Endothelial cell (in vitro differentiated cells): ENCODE data around the gene KDM4C. TPM values are rescaled to one million over a fixed set of nuclear protein-coding genes. Genes with fewer than 3 reads are reported as not detected.

Experiments used
- DNase-seq: peaks from one replicate; pipeline ENCODE4 v3.0.0; 2021; ENCODE audit warnings: low spot score
- H3K27ac Mint-ChIP-seq: one replicate; pipeline ENCODE4 v1.8.0; 2021; ENCODE audit warnings: mixed read lengths, inconsistent platforms; ENCODE audit not compliant: unreplicated experiment
- H3K27me3 Mint-ChIP-seq: one replicate; pipeline ENCODE4 v1.8.0; 2021; ENCODE audit warnings: mild to moderate bottlenecking, moderate library complexity, mixed read lengths, inconsistent platforms; ENCODE audit not compliant: unreplicated experiment
- H3K36me3 Mint-ChIP-seq: one replicate; pipeline ENCODE4 v1.8.0; 2021; ENCODE audit warnings: mild to moderate bottlenecking, low read depth, mixed read lengths, inconsistent platforms; ENCODE audit not compliant: unreplicated experiment
- H3K4me1 Mint-ChIP-seq: one replicate; pipeline ENCODE4 v1.8.0; 2021; ENCODE audit warnings: mild to moderate bottlenecking, mixed read lengths, inconsistent platforms; ENCODE audit not compliant: unreplicated experiment
- H3K4me3 Mint-ChIP-seq: one replicate; pipeline ENCODE4 v1.8.0; 2021; ENCODE audit warnings: mild to moderate bottlenecking, mixed read lengths, inconsistent platforms; ENCODE audit not compliant: unreplicated experiment
- H3K9me3 Mint-ChIP-seq: one replicate; pipeline ENCODE4 v1.8.0; 2021; ENCODE audit warnings: mixed read lengths, inconsistent platforms; ENCODE audit not compliant: unreplicated experiment
- CTCF ChIP-seq: fragments of 200-600 bp; sonication (generic); IDR thresholded peaks from one replicate; pipeline ENCODE4 v1.5.0; 2021; ENCODE audit warnings: antibody characterized with exemption; ENCODE audit not compliant: unreplicated experiment
- total RNA-seq: library from RNA; stranded (reverse); fragmentation: NEBNext Ultra II Directional; extraction: Animal tissue kit (Norgen Biotek cat#: 25700); gene quantifications from one replicate; pipeline ENCODE4 v1.2.1, GENCODE V29; 2021; ENCODE audit not compliant: unreplicated experiment

The KDM4C gene
- total RNA-seq, 1 donor from 2014 or later = 21.0 TPM

GRCh38 chr9:7083192-7083591 is 325.4 kb downstream of the KDM4C start:
- Mint-ChIP-seq H3K9me3 (no peaks in the 10 kb centered on the region), H3K4me1 (peaks cover 4% of the 10 kb centered on the region), H3K36me3 (peaks cover 4% of the 10 kb centered on the region), H3K4me3 (no peak overlapping the region), H3K27ac (no peak overlapping the region), H3K27me3 (no peaks in the 10 kb centered on the region)
- TF ChIP-seq CTCF = no peak
- DNase-seq = no peak

GRCh38 chr9:7085357-7085756 is 327.6 kb downstream of the KDM4C start:
- Mint-ChIP-seq H3K27me3 (no peaks in the 10 kb centered on the region), H3K9me3 (no peaks in the 10 kb centered on the region), H3K4me1 (peaks cover 7% of the 10 kb centered on the region), H3K27ac (no peak overlapping the region), H3K4me3 (no peak overlapping the region), H3K36me3 (peaks cover 4% of the 10 kb centered on the region)
- DNase-seq = no peak
- no peak for TF ChIP-seq CTCF

- Mint-ChIP-seq H3K36me3 (peaks cover 4% of the 10 kb centered on the region), H3K27me3 (no peaks in the 10 kb centered on the region), H3K4me1 (peaks cover 7% of the 10 kb centered on the region), H3K4me3 (no peak overlapping the region), H3K9me3 (no peaks in the 10 kb centered on the region), H3K27ac (no peak overlapping the region)
- TF ChIP-seq CTCF = no peak
- no peak for DNase-seq
Observed at GRCh38 chr9:7086389-7086788, 328.6 kb downstream of the KDM4C start.

DNA sequence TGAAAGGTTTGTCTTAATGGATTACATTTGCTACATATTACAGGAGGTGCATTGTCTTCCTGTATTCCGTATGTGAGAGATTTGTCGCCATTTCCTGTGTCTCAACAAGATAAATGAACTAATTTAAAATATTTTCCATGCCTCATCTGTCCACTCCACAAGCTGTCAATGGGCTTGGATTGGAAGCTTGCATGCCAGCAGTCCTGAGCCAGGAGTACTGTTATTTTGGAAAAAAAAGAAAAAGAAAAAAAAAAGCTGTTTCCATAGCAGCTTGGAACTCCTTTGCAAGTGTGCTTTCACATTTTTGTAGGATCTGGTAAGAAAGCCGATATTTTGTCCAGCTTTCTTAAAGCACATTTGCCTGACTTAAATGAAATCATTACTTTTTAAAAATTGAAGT is 330.8 kb downstream of the KDM4C start:
- Mint-ChIP-seq H3K4me3 (no peak overlapping the region), H3K36me3 (peaks cover 2% of the 10 kb centered on the region), H3K27me3 (peaks cover under 1% of the 10 kb centered on the region), H3K9me3 (no peaks in the 10 kb centered on the region), H3K27ac (no peak overlapping the region), H3K4me1 (peaks cover 5% of the 10 kb centered on the region)
- no peak for DNase-seq
- TF ChIP-seq CTCF = no peak

- no peak for DNase-seq
- H3K4me3 Mint-ChIP-seq = no peak overlapping the region
- no peak overlapping the region for H3K27ac Mint-ChIP-seq
Observed at GRCh38 chr9:7089406-7090193, 331.8 kb downstream of the KDM4C start.

More at GRCh38 chr9:7089406-7090193, 331.8 kb downstream of the KDM4C start:
- Mint-ChIP-seq H3K4me1 (peaks cover 12% of the 10 kb centered on the region), H3K36me3 (no peaks in the 10 kb centered on the region), H3K9me3 (no peaks in the 10 kb centered on the region), H3K27me3 (peaks cover 2% of the 10 kb centered on the region)
- TF ChIP-seq CTCF = no peak
